Activated naive CD8-positive, alpha-beta T cell (primary cell): ENCODE results near the gene ZNF268.
"Not testable (repeated sequence)": the region's sequence is repeated elsewhere in the genome, so short reads cannot be mapped to it uniquely, and the experiment has no call there.

Source experiments
- H3K27ac Mint-ChIP-seq: one replicate; pipeline ENCODE4 v1.8.0; 2021; ENCODE audit warnings: mixed read lengths
- H3K27me3 Mint-ChIP-seq: one replicate; pipeline ENCODE4 v1.8.0; 2021; ENCODE audit warnings: mixed read lengths
- H3K36me3 Mint-ChIP-seq: one replicate; pipeline ENCODE4 v1.8.0; 2021; ENCODE audit warnings: mixed read lengths
- H3K4me1 Mint-ChIP-seq: one replicate; pipeline ENCODE4 v1.8.0; 2021; ENCODE audit warnings: low read depth, mixed read lengths
- H3K4me3 Mint-ChIP-seq: one replicate; pipeline ENCODE4 v1.8.0; 2021; ENCODE audit warnings: mild to moderate bottlenecking, mixed read lengths
- H3K9me3 Mint-ChIP-seq: one replicate; pipeline ENCODE4 v1.8.0; 2021; ENCODE audit warnings: low read depth, mixed read lengths

ZNF268 gene

DNA sequence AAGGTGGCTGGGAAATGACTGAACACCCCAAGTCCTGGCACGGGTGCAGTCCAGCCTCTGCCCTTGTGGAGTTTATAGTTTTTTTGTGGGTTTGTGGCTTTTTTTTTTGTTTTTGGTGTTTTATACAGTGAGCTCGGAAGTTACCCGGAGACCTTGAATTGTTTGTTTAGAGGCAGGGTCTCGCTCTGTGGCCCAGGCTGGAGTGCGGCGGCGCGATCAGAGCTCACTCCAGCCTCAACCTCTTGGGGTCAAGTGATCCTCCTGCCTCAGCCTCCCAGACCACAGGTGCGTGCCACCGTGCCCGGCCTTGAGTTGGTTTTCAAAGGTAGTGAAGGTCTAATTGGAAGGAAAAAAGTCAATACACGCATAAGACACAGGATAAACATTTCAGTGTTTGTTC is 55.3 kb downstream of the ZNF268 start:
- Mint-ChIP-seq H3K36me3 (peaks cover 5% of the 10 kb centered on the region), H3K27me3 (peaks cover 6% of the 10 kb centered on the region), H3K4me3 (no peak overlapping the region), H3K27ac (no peak overlapping the region), H3K4me1 (no peaks in the 10 kb centered on the region), H3K9me3 (peaks cover 9% of the 10 kb centered on the region)

DNA sequence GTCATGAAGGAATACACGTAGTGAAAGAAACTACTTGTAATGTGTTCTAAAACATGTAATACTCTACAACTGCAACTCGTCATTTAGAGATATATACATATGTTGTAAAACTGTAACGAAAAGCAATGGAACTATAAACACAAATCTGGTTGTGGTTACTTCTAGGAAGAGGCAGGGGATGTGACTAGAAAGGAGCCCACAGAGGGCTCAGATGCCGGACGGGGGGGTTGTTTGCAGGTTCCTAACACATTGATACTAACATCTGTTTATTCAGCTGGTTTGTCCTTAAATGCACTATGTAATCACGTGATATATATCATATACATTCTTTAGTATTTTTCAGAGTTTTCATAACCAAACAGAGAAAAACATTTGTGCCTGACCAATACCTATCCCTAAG is 70.4 kb downstream of the ZNF268 start:
- Mint-ChIP-seq H3K4me1 (no peaks in the 10 kb centered on the region), H3K4me3 (no peak overlapping the region), H3K27ac (no peak overlapping the region), H3K9me3 (peaks cover 12% of the 10 kb centered on the region), H3K27me3 (no peaks in the 10 kb centered on the region), H3K36me3 (peaks cover 3% of the 10 kb centered on the region)

DNA sequence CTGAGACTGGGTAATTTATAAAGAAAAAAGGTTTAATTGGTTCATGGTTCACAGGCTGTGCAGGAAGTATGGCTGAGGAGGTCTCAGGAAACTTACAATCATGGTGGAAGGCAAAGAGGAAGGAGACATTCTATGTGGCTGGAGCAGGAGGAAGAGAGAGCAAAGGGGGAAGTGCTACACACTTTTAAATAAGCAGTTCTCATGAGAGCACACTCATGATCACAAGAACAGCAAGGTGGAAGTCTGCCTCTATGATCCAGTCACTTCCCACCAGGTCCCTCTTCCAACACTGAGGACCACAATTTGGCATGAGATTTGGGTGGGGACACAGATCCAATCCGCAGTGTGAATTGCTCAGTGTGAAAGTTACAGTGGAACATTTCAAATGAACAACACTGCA is 74.5 kb downstream of the ZNF268 start:
- not testable (repeated sequence) for H3K4me3 Mint-ChIP-seq, H3K27ac Mint-ChIP-seq, H3K36me3 Mint-ChIP-seq, H3K27me3 Mint-ChIP-seq, H3K4me1 Mint-ChIP-seq
- H3K9me3 Mint-ChIP-seq, result peaks cover 12% of the 10 kb centered on the region

DNA sequence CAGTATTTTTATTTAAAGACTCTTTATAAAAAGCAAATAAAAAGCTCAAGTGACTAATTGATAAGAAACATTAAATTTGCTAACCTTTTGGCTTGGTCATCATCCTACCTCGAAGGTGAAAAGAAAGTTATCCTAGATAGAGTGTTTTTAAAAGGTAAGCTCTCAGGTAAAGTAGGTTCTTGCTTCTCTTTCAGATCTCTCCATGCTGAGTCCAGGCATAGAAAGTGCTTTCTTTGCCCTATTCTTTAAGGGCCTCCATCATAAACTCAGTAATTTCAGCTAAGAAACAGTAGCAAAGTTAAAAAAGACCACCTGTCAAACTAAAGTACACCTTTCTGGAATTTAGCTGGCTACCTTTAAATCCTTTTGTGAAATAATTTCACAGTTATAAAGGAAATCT is 75.0 kb downstream of the ZNF268 start:
- H3K27me3 Mint-ChIP-seq, result no peaks in the 10 kb centered on the region
- H3K36me3 Mint-ChIP-seq, result peaks cover 3% of the 10 kb centered on the region
- H3K4me1 Mint-ChIP-seq, result no peaks in the 10 kb centered on the region
- H3K27ac Mint-ChIP-seq, result no peak overlapping the region
- H3K9me3 Mint-ChIP-seq, result peaks cover 12% of the 10 kb centered on the region
- no peak overlapping the region for H3K4me3 Mint-ChIP-seq

DNA sequence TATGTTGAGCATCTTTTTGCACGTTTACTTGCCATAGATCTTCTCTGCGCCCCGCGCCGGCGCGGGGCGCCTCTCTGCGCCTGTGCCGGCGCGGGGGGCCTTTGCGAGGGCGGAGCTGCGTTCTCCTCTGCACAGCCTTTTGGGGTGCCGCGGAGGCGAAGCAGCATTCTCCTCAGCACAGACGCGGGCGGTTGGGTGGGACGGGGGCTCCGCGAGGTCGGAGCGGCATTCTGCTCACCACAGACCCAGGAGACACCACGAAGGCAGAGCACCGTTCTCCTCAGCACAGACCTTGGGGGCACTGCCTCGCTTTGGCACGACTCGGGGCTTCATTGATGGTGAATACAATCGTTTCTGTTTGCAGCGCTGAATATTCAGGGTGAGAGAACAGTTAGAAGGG is 82.9 kb downstream of the ZNF268 start:
- Mint-ChIP-seq H3K9me3 (no peaks in the 10 kb centered on the region), H3K27ac (no peak overlapping the region), H3K4me1 (no peaks in the 10 kb centered on the region), H3K27me3 (no peaks in the 10 kb centered on the region), H3K36me3 (no peaks in the 10 kb centered on the region), H3K4me3 (no peak overlapping the region)
